Activated naive CD4-positive, alpha-beta T cell treated with anti-CD3 and anti-CD28 coated beads, Interleukin-2, amount 50 U/mL, for 72 hours (primary cell): ENCODE data around the gene PTPRG. TPM values are rescaled to one million over a fixed set of nuclear protein-coding genes. Genes with fewer than 3 reads are reported as not detected.

ENCODE experiments used
- ATAC-seq, 2 donors: fragments of 150-1000 bp; cut with Tn5 transposase; 2 replicates each; pipeline ENCODE4 v1.10.0; 2021; ENCODE audit warnings: mild to moderate bottlenecking in 2 of 2, moderate library complexity in 2 of 2
- DNase-seq, 2 donors: peaks; one replicate each; pipeline ENCODE4 v3.0.0; 2021 to 2022; ENCODE audit warnings: low spot score in 2 of 2
- H3K27ac Mint-ChIP-seq, 2 donors: one replicate each; pipeline ENCODE4 v1.8.0; 2022; ENCODE audit warnings: mild to moderate bottlenecking in 2 of 2, mixed read lengths in 2 of 2
- H3K36me3 Mint-ChIP-seq, 2 donors: one replicate each; pipeline ENCODE4 v1.8.0; 2022; ENCODE audit warnings: mixed read lengths in 2 of 2
- H3K9me3 Mint-ChIP-seq, 2 donors: one replicate each; pipeline ENCODE4 v1.8.0; 2022; ENCODE audit warnings: mixed read lengths in 2 of 2
- total RNA-seq, 2 donors: library from RNA; stranded (reverse); gene quantifications; one replicate each; pipeline ENCODE4 v1.2.3, GENCODE V29; 2022

PTPRG gene
- total RNA-seq, 2 donors from 2014 or later, result 0.11 to 0.45 TPM

DNA sequence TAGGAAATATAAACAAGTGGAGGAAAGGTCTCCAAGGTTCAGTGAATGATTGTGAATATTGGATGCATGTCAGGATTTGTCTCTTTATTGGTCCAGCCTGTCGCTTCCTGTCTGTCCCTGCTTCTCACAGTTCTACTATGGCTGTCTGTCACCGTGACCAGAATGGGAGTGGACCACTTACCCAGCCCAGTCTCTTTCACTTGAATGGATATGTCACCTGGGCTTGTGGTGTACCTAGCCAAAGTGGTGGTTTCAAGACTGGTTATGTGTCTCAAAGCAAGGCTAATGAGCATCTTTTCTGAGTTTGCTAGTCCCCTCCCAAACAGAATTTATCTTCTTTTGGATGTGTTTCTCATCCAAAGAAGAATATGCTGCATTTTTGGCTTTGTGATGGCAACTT is 231.7 kb downstream of the PTPRG start:
- no peaks in the 10 kb centered on the region for H3K36me3 Mint-ChIP-seq
- DNase-seq (no peak), ATAC-seq (no peak)
- H3K27ac Mint-ChIP-seq, result no peak overlapping the region
- H3K9me3 Mint-ChIP-seq, result no peaks in the 10 kb centered on the region

DNA sequence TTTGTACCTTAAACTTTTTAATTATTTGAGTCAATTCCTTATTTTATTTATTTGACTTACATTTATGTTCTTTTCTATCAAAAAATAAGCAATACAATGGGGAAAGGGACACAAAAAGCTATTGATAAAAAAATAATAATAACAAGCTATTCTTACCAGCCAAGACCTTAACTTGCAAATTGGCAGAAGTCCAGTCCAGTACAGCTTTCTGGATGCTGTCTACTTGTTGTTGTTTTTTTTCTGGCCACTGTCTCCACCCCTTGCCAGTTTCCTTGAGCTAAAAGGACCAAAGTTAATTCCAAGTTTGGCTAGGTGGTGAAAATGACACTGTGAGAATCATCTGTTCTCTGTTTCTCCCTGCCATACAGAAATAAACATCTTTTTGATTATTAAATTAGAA is 232.2 kb downstream of the PTPRG start:
- no peak for ATAC-seq
- no peak for DNase-seq
- Mint-ChIP-seq H3K9me3 (no peaks in the 10 kb centered on the region), H3K36me3 (no peaks in the 10 kb centered on the region), H3K27ac (no peak overlapping the region)

DNA sequence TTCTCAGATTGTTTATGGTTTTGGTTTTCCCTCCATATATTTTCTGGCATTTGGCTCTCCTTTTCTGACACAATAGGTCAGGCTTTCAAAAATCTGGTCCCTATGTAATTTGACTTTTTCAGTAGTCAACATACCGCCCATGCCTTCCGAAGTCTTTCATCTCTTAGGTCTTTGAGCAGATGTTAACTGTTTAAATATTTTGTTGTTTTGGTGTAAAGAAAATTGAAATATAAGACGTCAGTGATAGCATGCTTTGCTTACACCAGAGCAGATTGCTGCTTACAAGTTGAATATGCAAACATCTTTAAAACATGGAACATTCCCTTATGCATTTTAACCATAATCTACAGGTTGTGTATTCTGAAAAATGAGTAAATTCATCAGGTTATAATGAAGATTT is 233.0 kb downstream of the PTPRG start:
- Mint-ChIP-seq H3K36me3 (no peaks in the 10 kb centered on the region), H3K27ac (no peak overlapping the region), H3K9me3 (no peaks in the 10 kb centered on the region)
- ATAC-seq (no peak), DNase-seq (no peak)

DNA sequence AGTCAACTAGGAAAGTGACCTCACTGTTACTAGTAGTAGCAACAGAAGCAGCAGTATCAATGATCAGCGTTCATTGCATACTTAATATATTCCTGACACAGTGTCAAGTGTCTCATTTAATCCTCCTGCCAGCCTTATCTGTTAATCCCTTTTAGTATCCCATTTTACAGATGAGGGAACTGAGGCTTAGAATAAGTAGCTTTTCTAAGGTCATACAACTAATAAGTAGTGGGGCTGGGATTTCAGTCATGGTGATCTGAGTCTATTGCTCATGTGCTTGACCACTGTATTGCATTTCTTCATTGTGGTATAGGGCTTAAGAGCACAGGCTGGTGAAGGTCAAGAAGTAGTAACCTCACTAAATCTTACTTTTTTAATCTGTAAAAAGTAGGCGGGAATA is 233.6 kb downstream of the PTPRG start:
- H3K36me3 Mint-ChIP-seq, result no peaks in the 10 kb centered on the region
- ATAC-seq (no peak), DNase-seq (no peak)
- no peaks in the 10 kb centered on the region for H3K9me3 Mint-ChIP-seq
- H3K27ac Mint-ChIP-seq, result no peak overlapping the region

DNA sequence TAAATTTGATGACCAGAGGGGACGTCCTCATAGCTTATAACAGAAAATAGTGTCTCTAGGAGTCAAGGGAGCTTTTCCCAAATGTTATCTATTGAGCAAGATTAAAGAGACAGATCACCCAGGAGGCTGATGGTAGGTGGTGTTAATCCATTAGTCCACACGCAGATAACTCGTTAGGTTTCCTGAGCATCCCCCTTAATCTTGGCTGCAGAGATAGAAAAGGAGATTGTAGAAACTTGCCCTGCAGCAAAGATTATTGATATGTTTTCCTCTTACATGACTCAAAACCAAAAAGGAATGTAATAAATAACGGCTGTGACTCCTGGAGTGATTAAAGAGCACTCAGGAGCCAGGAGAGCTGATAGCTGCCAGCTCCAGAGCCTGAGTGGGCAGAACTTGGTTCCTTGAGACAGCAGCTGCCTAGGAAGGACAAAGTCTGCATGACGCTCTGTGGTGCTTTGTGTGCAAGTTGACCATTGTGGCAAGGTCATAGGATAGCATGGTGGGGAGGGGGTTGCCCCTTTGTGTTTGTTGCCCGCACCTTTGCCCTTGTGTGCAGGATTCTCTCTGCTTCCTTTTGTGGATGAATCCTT is 234.8 kb downstream of the PTPRG start:
- DNase-seq, result no peak
- Mint-ChIP-seq H3K36me3 (no peaks in the 10 kb centered on the region), H3K9me3 (peaks cover 0 to 4% of the 10 kb centered on the region in 2 donors), H3K27ac (no peak overlapping the region)
- no peak for ATAC-seq

DNA sequence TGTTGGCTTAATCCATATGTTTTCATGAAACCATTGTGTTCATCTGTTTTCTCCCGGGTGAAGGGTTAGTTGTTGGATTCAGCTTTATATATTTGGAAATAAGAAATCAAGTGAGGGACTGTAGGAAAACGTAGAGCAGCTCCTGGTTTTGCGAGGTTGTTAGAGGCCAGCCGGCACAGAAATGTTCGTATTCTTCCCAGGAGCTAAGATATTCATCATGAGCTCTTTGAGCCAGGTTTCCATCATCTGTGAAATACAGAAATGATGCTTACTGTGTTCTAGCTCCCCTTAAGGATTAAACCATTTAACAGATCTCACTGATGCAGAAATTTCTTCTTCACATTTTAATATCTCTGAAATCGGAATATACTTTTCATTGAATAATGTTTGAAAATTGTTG is 235.5 kb downstream of the PTPRG start:
- ATAC-seq, result no peak
- H3K27ac Mint-ChIP-seq, result no peak overlapping the region
- H3K9me3 Mint-ChIP-seq, result peaks cover 0 to 4% of the 10 kb centered on the region in 2 donors
- DNase-seq, result no peak
- no peaks in the 10 kb centered on the region for H3K36me3 Mint-ChIP-seq

DNA sequence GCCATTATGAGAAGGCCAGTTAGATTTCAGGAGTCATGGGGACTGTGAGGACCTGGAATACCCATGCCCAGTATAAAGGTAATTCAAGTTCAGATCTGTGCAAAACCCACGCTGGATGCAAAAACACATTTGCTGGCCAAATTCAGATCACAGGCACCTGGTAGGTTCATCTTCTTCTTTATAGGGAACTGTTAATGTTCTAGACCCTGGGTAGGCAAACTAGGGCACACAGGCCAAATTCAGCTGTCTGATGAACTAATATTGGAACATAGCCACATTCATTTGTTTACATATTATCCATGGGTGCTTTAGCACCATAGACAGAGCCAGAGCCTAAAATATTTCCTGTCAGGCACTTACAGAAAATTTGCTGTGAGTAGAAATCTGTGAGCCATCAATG is 241.4 kb downstream of the PTPRG start:
- H3K27ac Mint-ChIP-seq, result no peak overlapping the region
- peaks cover 0 to 4% of the 10 kb centered on the region in 2 donors for H3K9me3 Mint-ChIP-seq
- no peaks in the 10 kb centered on the region for H3K36me3 Mint-ChIP-seq
- no peak for ATAC-seq
- no peak for DNase-seq

DNA sequence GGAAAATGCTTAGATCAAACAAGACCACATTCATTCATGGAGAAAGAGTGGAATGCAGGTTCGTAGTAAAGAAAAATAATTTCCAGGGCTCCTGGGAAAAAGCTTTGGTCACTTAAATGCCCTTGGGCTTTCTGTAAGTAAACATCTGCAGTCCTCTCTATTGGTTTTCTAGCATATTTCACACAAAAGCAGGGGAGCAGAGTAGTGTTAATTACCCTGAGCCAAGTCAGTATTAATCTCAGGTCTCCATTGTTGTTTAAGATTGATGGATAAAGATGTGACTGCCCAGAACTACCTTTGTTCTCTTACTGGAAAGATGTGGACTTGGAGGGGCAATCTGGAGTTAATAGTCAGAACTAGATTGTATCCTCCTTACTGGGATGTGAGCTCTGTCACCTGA is 242.6 kb downstream of the PTPRG start:
- H3K27ac Mint-ChIP-seq, result no peak overlapping the region
- DNase-seq (no peak), ATAC-seq (no peak)
- H3K9me3 Mint-ChIP-seq, result peaks cover 0 to 4% of the 10 kb centered on the region in 2 donors
- H3K36me3 Mint-ChIP-seq, result no peaks in the 10 kb centered on the region

DNA sequence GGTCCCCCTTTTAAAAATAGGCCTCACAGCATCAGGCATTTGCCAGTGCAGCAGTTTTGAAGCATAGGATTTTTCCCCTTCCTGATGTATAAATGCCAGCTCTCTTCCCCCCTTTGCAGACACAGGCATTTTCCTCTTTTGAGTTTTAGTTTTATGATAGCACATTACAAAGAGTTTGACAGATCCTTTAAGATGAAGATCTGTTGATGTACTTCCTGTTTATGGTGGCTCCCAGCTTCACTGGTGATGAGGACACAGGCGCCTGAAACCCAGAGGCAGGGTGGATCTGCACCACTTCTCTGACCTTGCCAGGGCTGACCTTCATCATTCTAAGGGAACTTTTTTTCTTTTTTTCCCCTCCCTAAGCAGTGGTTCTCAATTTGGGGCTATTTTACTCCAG is 243.4 kb downstream of the PTPRG start:
- Mint-ChIP-seq H3K9me3 (peaks cover 0 to 4% of the 10 kb centered on the region in 2 donors), H3K27ac (no peak overlapping the region)
- ATAC-seq, result no peak

DNA sequence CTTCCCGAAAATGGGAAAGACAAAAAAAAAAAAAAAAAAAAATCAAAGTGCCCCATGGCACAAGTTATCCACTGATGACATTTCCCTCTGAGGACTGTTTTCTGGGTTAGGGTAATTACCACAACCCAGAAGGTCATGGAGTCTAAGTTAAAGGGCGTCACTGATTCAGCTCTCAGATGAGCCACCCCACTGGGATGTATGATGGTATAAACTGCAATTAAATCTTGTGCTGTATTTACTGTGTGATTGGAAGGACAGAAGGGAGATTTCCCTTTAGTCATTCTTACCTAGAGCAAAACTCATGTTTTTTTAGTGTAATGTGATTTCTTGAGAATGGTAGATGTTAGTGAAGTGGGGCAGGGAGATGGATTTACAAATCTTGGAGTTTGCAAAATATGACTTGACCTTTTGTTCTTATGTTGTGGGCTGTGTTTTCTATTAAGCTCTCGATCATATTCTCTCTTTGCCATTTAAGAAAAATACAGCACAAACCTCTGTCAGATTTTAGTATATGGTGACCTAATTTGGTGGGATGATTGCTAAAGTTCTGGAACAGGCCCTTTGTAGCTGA is 244.2 kb downstream of the PTPRG start:
- DNase-seq, result no peak
- H3K36me3 Mint-ChIP-seq, result no peaks in the 10 kb centered on the region
- no peak for ATAC-seq
- no peaks in the 10 kb centered on the region for H3K9me3 Mint-ChIP-seq
- no peak overlapping the region for H3K27ac Mint-ChIP-seq

More for the DNA sequence above, 243.4 kb downstream of the PTPRG start:
- H3K36me3 Mint-ChIP-seq, result no peaks in the 10 kb centered on the region
- DNase-seq, result no peak

DNA sequence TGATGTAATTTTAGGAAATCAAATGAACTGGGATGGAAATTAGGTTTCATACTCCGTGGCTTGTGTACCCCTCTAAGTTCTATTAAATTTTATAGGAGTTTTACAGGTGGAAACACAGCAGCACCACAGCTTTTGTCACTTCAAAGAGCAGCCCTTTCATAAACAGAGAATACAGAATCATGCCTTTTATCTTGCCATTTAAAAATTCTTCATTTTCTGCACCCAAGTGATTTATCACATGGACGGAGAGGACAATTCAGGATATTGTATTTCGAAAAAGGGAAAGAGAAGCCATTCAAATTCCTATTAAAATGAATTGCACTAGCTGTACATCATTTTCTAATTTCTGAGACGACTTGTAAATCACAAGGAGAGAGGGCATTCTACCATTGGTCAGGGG is 245.4 kb downstream of the PTPRG start:
- Mint-ChIP-seq H3K27ac (no peak overlapping the region), H3K9me3 (no peaks in the 10 kb centered on the region), H3K36me3 (no peaks in the 10 kb centered on the region)
- DNase-seq, result no peak
- ATAC-seq, result no peak

DNA sequence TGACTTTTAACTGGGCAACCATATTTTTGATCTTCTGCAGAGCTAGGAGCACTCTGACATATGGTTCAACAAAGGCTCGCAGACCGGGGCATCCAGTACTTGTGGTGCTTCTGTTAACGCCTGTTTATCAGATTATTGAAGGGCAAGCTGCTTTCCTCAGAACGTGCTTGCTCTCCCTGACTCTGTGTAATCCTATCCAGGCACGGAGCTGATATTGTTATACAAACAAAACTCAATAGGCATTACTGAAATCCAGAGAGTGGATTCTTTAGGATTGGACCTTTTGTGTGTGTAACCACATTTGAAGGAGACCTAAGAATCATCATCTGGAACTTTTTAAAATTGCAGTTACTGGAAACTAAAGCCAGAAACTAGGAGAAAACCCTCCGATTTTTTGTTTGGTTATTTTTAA is 246.5 kb downstream of the PTPRG start:
- no peak overlapping the region for H3K27ac Mint-ChIP-seq
- ATAC-seq (no peak), DNase-seq (no peak)
- no peaks in the 10 kb centered on the region for H3K36me3 Mint-ChIP-seq
- no peaks in the 10 kb centered on the region for H3K9me3 Mint-ChIP-seq

DNA sequence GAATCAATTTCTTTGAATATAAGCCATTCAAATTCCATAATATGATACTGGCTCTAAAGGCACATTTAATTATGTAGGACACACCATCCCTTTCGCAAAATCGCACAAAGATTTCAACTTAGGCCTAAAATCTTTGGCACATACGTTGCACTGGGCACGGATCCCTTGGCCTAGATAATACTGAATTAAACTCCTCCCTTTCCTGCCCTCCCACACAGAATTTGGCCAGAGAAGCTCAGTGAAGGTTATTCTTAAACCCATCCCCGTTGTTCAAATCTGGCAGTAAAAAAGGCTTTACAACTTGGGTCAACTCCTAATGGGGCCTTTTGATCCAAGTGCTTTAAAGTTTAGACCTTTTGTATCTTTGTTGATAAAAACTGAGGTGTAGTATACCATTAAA is 247.2 kb downstream of the PTPRG start:
- H3K9me3 Mint-ChIP-seq, result no peaks in the 10 kb centered on the region
- H3K27ac Mint-ChIP-seq, result no peak overlapping the region
- ATAC-seq (no peak), DNase-seq (no peak)
- H3K36me3 Mint-ChIP-seq, result no peaks in the 10 kb centered on the region

DNA sequence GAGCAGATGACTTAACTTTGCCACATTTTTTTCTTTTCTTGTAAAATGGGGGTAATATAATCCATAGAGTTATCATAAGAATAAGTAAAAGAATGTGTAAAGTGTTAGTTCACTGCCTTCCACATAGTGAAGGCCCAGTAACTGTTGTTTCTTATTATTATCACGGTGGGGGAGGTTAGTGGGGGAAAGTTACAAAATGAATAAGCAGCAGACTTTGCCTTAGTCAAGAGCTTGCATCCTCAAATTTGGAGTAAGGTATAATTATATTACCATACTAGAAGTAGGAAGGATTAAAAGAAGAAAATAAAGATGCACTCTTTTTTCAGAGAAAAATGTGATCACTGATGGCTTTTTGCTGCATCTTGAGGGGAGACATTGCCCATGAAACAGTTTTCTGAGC is 247.6 kb downstream of the PTPRG start:
- Mint-ChIP-seq H3K36me3 (no peaks in the 10 kb centered on the region), H3K9me3 (no peaks in the 10 kb centered on the region), H3K27ac (no peak overlapping the region)
- no peak for ATAC-seq
- no peak for DNase-seq

DNA sequence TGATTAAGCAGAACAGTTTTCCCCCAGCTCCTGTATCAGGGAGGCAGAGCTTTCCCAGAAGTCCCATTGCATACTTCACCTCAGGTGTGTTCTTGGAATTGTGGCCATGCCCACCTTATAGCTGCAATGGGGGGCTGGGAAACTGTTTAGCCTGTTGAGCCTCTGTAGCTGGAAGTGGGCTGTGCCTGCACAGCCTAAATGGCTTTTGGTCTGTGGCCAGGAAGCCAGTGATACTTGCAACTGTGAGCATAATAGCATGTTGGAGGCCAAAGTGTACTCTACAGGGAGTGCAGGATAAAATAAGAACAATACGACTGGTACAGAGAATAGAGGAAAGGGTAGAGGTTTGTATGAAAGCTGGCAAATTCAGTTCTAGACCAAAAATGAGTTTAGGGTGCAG is 248.5 kb downstream of the PTPRG start:
- no peaks in the 10 kb centered on the region for H3K36me3 Mint-ChIP-seq
- no peak for ATAC-seq
- DNase-seq, result no peak
- H3K27ac Mint-ChIP-seq, result no peak overlapping the region
- no peaks in the 10 kb centered on the region for H3K9me3 Mint-ChIP-seq

DNA sequence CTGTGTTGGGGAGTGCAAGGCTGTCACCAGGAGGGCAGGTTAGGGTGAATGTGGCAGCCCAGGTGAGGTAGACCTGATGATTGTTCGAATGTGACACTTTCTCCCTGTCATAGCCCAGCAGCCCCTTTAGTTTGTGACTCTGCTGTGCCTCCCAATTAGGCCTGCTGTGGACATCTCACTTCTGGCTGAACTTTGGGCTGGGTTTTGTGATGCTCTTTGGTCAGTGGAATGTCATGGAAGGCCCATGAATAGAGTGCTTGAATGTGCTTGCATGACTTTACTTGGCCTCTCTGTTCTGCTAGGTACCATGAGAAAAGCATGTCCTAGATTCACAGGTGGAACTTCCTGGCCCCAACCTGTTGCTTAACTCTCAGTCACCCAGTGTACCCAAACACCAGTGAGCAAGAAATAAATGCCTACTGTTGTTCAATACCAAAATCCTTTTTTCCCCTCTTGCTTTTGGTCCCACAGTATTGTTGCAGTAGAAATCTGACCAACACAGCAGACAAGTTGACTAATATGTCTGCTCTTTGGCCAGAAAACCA is 249.7 kb downstream of the PTPRG start:
- no peaks in the 10 kb centered on the region for H3K9me3 Mint-ChIP-seq
- H3K36me3 Mint-ChIP-seq, result no peaks in the 10 kb centered on the region
- ATAC-seq (no peak), DNase-seq (no peak)
- H3K27ac Mint-ChIP-seq, result no peak overlapping the region

DNA sequence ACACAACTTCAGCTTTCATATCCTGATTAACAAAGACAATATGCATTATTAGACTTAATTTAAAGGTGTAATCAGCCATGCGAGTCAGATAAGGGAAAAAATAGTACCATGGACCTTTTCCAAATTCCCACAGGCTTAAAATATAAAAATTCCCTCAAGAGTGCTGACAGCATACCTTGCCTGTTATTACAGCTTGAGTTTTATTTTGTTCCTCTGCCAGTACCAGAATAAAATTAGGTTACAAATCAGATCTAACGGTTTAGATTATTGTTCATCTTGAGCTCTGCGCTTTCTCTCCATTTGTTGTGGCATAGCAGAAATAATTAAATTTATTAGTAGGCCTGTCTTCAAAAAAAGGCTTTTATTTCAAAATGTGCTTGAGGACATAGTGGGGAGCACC is 250.3 kb downstream of the PTPRG start:
- no peak for DNase-seq
- Mint-ChIP-seq H3K36me3 (no peaks in the 10 kb centered on the region), H3K27ac (no peak overlapping the region), H3K9me3 (no peaks in the 10 kb centered on the region)
- ATAC-seq, result no peak

DNA sequence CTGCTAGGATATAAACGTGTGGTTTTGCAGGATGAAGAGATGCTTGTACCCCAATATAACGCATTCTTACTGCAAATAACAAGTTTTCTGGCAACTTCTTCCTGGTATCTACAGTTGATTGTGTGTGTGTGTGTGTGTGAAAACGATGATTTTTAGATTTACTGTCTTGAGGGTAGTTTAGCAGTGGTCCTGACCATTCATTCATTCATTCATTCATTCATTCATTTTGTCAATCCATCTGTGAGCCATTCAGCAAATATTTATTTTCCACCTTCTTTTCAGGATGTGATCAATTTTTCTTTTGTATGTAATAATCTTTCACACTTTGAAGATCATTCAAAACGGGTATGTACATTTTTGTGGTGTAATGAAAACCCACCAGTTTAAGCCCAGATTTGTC is 250.7 kb downstream of the PTPRG start:
- no peak for DNase-seq
- Mint-ChIP-seq H3K36me3 (no peaks in the 10 kb centered on the region), H3K9me3 (no peaks in the 10 kb centered on the region), H3K27ac (no peak overlapping the region)
- ATAC-seq, result no peak
